ENCODE results near the gene ACP6. TPM values are rescaled to one million over a fixed set of nuclear protein-coding genes. Genes with fewer than 3 reads are reported as not detected.

The ACP6 gene
- total and polyA plus RNA-seq, 10 of the 15 experiments (the other 5 are each of a cell fraction or from before 2014, with no cell fraction given): 3.1 to 19.7 (median 9.4) TPM

GRCh38 chr1:147654511-147654910, 15.8 kb downstream of the ACP6 start:
- ATAC-seq (no peak), DNase-seq (ENCODE audit: low read depth, low spot score) (no peak), FAIRE-seq (no peak)
- BruUV-seq (replicated peaks): no TSS peak
- WGBS (ENCODE audit: insufficient coverage, insufficient replicate concordance, low lambda C conversion rate, missing lambda C conversion rate): 84% methylated on average over 5 of the region's 5 CpGs
- H3K4me2 ChIP-seq (ENCODE audit: control insufficient read depth, insufficient read depth): no peak overlapping the region
- no peaks in the 10 kb centered on the region for H4K20me1 ChIP-seq (ENCODE audit: control insufficient read depth, insufficient read depth)
- H2AFZ ChIP-seq (ENCODE audit: control insufficient read depth, low read depth, low read length): no peak overlapping the region
- TF ChIP-seq HCFC1 (IDR thresholded peaks at IDR 0.05; ENCODE audit: low read length) (no peak), ZBTB33 (IDR thresholded peaks at IDR 0.05) (no peak), MEF2A (IDR thresholded peaks at IDR 0.05; ENCODE audit: insufficient read depth, low read depth, low read length) (no peak), CEBPB (IDR thresholded peaks at IDR 0.05; ENCODE audit: borderline replicate concordance in 1 of 2, low read depth in 2 of 2, low read length in 2 of 2) (no peak), BACH1 (IDR thresholded peaks at IDR 0.05; ENCODE audit: borderline replicate concordance) (no peak), NFIC (IDR thresholded peaks at IDR 0.05; ENCODE audit: low read depth, low read length) (no peak), ZZZ3 (IDR thresholded peaks at IDR 0.05; ENCODE audit: control insufficient read depth, insufficient read length, low read depth) (no peak), TBL1XR1 (IDR thresholded peaks at IDR 0.05; ENCODE audit: low read depth, low read length) (no peak), ZNF274 (IDR thresholded peaks at IDR 0.05; ENCODE audit: insufficient read depth, insufficient read length) (no peak), POU2F2 (IDR thresholded peaks at IDR 0.05; ENCODE audit: borderline replicate concordance, low read depth, low read length) (no peak), ZNF217 (IDR thresholded peaks at IDR 0.05) (no peak), HDAC6 (IDR thresholded peaks at IDR 0.05; ENCODE audit: unreplicated experiment) (no peak), SREBF2 (IDR thresholded peaks at IDR 0.05; ENCODE audit: low read length) (no peak)
- TF ChIP-seq, protein P1, sequence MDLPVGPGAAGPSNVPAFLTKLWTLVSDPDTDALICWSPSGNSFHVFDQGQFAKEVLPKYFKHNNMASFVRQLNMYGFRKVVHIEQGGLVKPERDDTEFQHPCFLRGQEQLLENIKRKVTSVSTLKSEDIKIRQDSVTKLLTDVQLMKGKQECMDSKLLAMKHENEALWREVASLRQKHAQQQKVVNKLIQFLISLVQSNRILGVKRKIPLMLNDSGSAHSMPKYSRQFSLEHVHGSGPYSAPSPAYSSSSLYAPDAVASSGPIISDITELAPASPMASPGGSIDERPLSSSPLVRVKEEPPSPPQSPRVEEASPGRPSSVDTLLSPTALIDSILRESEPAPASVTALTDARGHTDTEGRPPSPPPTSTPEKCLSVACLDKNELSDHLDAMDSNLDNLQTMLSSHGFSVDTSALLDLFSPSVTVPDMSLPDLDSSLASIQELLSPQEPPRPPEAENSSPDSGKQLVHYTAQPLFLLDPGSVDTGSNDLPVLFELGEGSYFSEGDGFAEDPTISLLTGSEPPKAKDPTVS (IDR thresholded peaks at IDR 0.05; ENCODE audit: low read depth, low read length): no peak
- TF ChIP-seq, protein P2, sequence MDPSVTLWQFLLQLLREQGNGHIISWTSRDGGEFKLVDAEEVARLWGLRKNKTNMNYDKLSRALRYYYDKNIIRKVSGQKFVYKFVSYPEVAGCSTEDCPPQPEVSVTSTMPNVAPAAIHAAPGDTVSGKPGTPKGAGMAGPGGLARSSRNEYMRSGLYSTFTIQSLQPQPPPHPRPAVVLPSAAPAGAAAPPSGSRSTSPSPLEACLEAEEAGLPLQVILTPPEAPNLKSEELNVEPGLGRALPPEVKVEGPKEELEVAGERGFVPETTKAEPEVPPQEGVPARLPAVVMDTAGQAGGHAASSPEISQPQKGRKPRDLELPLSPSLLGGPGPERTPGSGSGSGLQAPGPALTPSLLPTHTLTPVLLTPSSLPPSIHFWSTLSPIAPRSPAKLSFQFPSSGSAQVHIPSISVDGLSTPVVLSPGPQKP (IDR thresholded peaks at IDR 0.05; ENCODE audit: low read depth, low read length): no peak
- H3K4me3 ChIP-seq: no peak overlapping the region
- H3K9me3 ChIP-seq (replicated peaks; ENCODE audit: control insufficient read depth, insufficient read depth, low read length): no peaks in the 10 kb centered on the region
- no peaks in the 10 kb centered on the region for H3K4me1 ChIP-seq (ENCODE audit: control insufficient read depth, insufficient read depth, low read length)
- no peak overlapping the region for H3K27ac ChIP-seq (ENCODE audit: control insufficient read depth, insufficient read depth)
- in situ Hi-C loops (cut with MboI): loop anchor here (5.0 kb wide), 1 partner anchor 37 kb away; no protein-coding TSS in a partner anchor
- RAD21 ChIA-PET (ENCODE audit: unreplicated experiment): no interaction called here
- no peaks in the 10 kb centered on the region for H3K27me3 ChIP-seq (replicated peaks in 1 of 2; ENCODE audit: control insufficient read depth in 2 of 2, insufficient read depth in 2 of 2, low read length in 1 of 2)
- CTCF ChIA-PET: no interaction called here
- H3K9ac ChIP-seq (ENCODE audit: control insufficient read depth, insufficient read depth, low read length): no peak overlapping the region
- peaks cover 0 to 3% of the 10 kb centered on the region in 2 experiments; a peak in 2 of 4 replicates for H3K36me3 ChIP-seq (ENCODE audit: control insufficient read depth in 2 of 2, insufficient read depth in 2 of 2, low read length in 1 of 2)
- intact Hi-C loops (cut with micrococcal nuclease; ENCODE audit: unreplicated experiment): loop anchor here (2.0 kb wide), 1 partner anchor 14 kb away; no protein-coding TSS in a partner anchor
- POLR2A ChIA-PET: no interaction called here
- SMC1A ChIA-PET (ENCODE audit: uncharacterized antibody, unreplicated experiment): no interaction called here
- no peaks in the 10 kb centered on the region for H3K79me2 ChIP-seq (ENCODE audit: control insufficient read depth, insufficient read depth, low read length)
